KOPT-K1 (cell line): ENCODE data around the gene ZBTB7A.

Experiments
- H3K27ac ChIP-seq: fragments of 200-600 bp; sonication (generic); 2 replicates; pipeline ENCODE4 v1.5.1; 2016; ENCODE audit warnings: antibody characterized with exemption, mild to moderate bottlenecking, low read depth, low read length; ENCODE audit not compliant: poor library complexity, severe bottlenecking
- H3K36me3 ChIP-seq: fragments of 200-600 bp; sonication (generic); 2 replicates; pipeline ENCODE4 v1.5.1; 2017; ENCODE audit warnings: antibody characterized with exemption, mild to moderate bottlenecking, low read length, moderate library complexity; ENCODE audit not compliant: insufficient read depth
- H3K9me3 ChIP-seq: fragments of 200-600 bp; sonication (generic); 2 replicates; pipeline ENCODE4 v1.5.1; 2017; ENCODE audit warnings: antibody characterized with exemption, low read length, mild to moderate bottlenecking; ENCODE audit not compliant: insufficient read depth, poor library complexity, severe bottlenecking

Gene ZBTB7A

GRCh38 chr19:4066682-4067395, at the start of gene ZBTB7A:
TSS of gene ZBTB7A (minus strand) at chr19:4066899. CDS start at chr19:4055232, 11,667 bp downstream.
- peaks cover 26% of the 10 kb centered on the region for H3K36me3 ChIP-seq
- H3K27ac ChIP-seq, result peak within 1 kb of the TSS; percentile 97

DNA sequence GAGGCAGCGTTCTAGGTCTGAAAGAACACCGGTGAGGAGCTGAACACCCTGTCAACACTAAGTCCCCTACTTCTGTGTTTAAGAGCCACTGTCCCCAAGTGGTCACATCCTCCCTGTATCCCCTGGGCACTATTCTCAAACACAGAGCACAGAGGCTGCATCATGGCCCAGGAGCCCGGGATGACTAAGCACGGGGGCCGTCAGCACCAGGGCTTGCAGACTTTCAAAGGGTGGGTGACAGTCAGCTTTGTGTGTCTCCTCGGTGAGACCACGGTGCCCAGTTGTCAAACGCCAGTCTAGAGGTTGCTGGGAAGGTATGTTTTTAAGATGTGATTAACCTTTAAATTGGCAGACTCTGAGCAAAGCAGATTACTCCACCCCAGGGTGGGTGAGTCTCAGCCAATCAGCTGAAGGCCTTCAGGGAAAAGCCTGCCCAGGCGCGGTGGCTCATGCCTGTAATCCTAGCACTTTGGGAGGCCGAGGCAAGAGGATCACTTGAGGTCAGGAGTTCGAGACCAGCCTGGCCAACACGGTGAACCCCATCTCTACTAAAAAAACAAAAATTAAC, 49.2 kb upstream of the ZBTB7A start:
- Histone ChIP-seq H3K27ac (no peak overlapping the region), H3K9me3 (no peaks in the 10 kb centered on the region), H3K36me3 (peaks cover 86% of the 10 kb centered on the region)

More at GRCh38 chr19:4066682-4067395, at the start of gene ZBTB7A:
- H3K9me3 ChIP-seq, result no peaks in the 10 kb centered on the region

- Histone ChIP-seq H3K27ac (peak overlapping the region; percentile 27), H3K9me3 (no peaks in the 10 kb centered on the region), H3K36me3 (peaks cover 88% of the 10 kb centered on the region)
Observed at GRCh38 chr19:4115050-4115817, 48.5 kb upstream of the ZBTB7A start.

GRCh38 chr19:4114181-4114580, 47.5 kb upstream of the ZBTB7A start:
- Histone ChIP-seq H3K36me3 (peaks cover 88% of the 10 kb centered on the region), H3K27ac (no peak overlapping the region), H3K9me3 (no peaks in the 10 kb centered on the region)

GRCh38 chr19:4113398-4114088, 46.8 kb upstream of the ZBTB7A start:
- Histone ChIP-seq H3K9me3 (no peaks in the 10 kb centered on the region), H3K36me3 (peaks cover 88% of the 10 kb centered on the region), H3K27ac (no peak overlapping the region)

- Histone ChIP-seq H3K27ac (no peak overlapping the region), H3K36me3 (peaks cover 85% of the 10 kb centered on the region), H3K9me3 (no peaks in the 10 kb centered on the region)
Observed at GRCh38 chr19:4112367-4112766, 45.7 kb upstream of the ZBTB7A start.

DNA sequence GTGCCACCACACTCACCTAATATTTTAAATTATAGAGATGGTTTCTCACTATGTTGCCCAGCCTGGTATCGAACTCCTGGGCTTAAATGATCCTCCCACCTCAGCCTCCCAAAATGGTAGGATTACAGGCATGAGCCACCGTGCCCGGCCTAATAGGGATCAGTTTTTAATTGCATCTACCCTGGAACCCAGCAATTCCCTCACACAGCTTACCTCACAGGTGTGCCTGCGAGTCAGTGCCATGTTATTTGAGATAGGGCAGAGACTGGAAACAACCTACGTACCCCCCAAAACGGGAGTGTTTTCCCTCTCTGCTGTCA, 42.9 kb upstream of the ZBTB7A start:
- Histone ChIP-seq H3K36me3 (peaks cover 75% of the 10 kb centered on the region), H3K9me3 (no peaks in the 10 kb centered on the region), H3K27ac (peak overlapping the region; percentile 86)

DNA sequence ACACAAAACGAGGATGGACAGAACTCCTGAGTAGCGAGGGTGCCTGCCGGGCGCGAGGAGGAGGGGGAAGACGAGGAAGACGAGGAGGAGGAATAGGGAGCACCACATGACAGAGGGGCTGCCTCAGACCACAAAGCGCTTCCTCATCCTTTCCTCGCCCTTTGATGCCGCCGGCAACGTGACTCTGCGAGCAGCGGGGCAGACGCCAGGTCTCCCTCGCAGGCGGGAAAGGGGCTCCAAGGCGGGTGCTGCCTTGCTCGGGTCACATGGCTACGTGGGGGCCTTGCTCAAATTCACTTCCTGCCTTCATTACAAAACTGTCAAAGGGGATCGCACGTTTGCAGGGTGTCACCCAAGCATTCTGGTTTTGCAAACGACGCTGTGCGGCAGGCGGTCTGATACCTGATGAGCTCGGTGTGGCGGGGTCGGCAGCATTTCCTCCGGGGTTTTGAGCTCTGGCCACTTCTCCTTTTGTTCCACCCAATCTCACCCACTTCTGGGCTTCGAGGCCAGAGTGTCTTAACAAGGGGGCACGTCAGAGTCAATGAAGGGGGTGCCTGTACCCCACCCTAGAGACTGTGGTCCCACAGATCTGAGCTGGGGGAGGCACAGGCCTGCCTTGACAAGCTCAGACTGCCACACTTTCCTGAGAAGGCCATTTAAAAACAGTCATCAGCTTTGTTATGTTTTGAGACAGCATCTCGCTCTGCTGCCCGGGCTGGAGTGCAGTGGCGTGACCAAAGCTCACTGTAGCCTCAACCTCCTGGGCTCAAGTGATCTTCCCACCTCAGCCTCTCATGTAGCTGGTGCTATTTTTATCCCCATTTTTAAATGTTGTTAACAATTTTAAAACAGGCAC, 42.3 kb upstream of the ZBTB7A start:
- Histone ChIP-seq H3K9me3 (no peaks in the 10 kb centered on the region), H3K27ac (peak overlapping the region; percentile 86), H3K36me3 (peaks cover 70% of the 10 kb centered on the region)

DNA sequence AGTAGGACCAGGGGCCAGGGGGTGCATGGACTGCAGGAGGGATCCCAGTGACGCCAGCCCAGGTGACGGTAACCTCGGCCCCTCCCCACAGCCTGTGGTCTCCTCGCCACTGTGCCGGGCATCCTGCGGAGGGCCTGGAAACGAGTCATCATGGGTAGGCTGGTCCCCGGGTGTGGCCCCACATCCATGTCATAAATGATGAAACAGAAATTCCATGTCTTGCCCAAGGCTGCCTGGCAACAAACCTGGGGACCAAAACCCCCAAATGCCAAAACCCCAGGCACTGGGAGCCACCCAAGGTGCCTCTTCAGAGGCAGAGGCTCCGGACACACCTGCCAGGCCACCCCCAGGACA, 36.4 kb upstream of the ZBTB7A start:
- Histone ChIP-seq H3K27ac (peak overlapping the region; percentile 90), H3K36me3 (peaks cover 83% of the 10 kb centered on the region), H3K9me3 (no peaks in the 10 kb centered on the region)

DNA sequence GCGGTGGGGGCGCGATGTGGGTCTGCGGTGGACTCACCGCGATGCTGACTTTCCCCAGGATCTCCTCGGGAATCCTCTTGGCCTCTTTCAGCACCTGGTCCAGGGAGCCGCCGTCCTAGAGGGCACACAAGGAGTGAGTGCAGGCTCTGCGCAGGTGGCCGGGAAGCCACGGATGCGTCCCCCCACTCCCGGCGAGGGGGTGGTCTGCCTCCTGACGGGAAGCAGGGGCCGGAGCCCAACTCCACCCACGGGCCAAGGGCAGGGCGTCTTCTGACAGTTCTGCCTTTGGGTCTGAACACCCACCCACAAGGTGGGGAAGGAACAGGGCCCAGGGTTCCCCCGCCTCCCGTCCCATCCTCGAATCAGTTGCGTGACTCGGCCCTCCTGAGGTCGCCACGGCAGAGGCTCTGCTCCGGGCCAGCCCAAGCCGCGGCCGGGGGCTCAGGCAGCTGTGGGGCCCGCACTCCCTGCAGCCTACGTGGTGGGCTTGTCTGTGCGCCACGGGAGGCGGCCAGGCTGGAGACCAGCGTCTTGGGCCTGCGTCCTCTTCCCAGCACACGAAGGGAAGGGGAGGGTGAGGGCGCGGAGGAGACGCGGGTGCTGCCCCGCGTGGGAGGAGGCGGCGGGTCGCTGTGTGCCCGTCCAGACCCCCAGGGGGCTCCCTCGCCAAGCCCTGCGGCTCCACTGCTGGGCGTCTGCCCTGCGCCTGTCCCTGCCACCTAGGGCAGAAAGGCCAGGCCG, 35.8 kb upstream of the ZBTB7A start:
- Histone ChIP-seq H3K36me3 (peaks cover 83% of the 10 kb centered on the region), H3K27ac (peak overlapping the region; percentile 90), H3K9me3 (no peaks in the 10 kb centered on the region)

DNA sequence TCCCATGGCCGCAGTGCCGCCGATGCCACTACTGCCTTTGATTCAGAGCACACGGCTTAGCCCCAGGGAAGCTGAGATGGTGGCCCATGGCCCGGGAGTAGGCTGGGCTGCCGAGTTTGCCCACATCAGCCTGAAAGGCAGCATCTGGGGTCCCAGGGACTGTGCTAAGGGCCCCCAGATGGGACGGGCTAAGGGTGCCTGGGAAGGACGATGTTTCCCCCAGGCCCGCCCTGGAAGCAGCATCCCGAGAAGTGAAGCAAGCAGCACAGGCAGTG, 34.7 kb upstream of the ZBTB7A start:
- H3K27ac ChIP-seq, result peak overlapping the region; percentile 1
- H3K9me3 ChIP-seq, result no peaks in the 10 kb centered on the region
- H3K36me3 ChIP-seq, result peaks cover 85% of the 10 kb centered on the region

- Histone ChIP-seq H3K9me3 (no peaks in the 10 kb centered on the region), H3K36me3 (peaks cover 84% of the 10 kb centered on the region), H3K27ac (no peak overlapping the region)
Observed at GRCh38 chr19:4100647-4101495, 34.2 kb upstream of the ZBTB7A start.

GRCh38 chr19:4099041-4099764, 32.5 kb upstream of the ZBTB7A start:
- Histone ChIP-seq H3K9me3 (no peaks in the 10 kb centered on the region), H3K27ac (no peak overlapping the region), H3K36me3 (peaks cover 97% of the 10 kb centered on the region)
